NB4 (cell line): ENCODE results near the gene MLLT3.

ENCODE experiments used
- MYC ChIP-seq: IDR thresholded peaks from 2 replicates; pipeline ENCODE4 v1.6.1; 2011; ENCODE audit warnings: low read depth, low read length
- POLR2A ChIP-seq: IDR thresholded peaks from 2 replicates; pipeline ENCODE4 v1.6.1; 2011; ENCODE audit warnings: mild to moderate bottlenecking; ENCODE audit not compliant: insufficient read length; ENCODE audit errors: extremely low read depth
- TF ChIP-seq, protein P1 (sequence below): IDR thresholded peaks from one replicate; pipeline ENCODE4 v1.5.1; 2012; ENCODE audit warnings: low read depth, low read length
- TF ChIP-seq, protein P2 (sequence below): IDR thresholded peaks from 2 replicates; pipeline ENCODE4 v1.6.1; 2011; ENCODE audit warnings: low read depth, low read length

DNA sequence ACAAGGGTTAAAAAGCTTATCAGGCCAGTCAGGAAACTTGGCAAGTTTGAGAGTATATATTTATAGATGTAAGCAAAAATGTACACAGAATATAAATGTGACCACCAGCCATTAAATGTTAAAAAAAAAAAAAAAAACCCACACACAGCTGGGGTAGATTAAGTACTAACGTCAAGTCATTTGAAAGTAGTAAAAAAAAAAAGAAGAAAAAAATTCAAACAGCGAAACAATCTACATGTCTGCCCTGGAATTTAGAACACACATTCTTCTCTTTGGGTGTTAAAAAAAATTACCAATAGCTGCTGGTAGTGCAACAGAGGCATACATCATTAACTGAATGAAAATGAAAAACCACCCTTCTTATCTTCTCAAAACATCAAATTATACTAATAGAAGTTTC, 269.7 kb downstream of the MLLT3 start:
- TF ChIP-seq, protein P1, sequence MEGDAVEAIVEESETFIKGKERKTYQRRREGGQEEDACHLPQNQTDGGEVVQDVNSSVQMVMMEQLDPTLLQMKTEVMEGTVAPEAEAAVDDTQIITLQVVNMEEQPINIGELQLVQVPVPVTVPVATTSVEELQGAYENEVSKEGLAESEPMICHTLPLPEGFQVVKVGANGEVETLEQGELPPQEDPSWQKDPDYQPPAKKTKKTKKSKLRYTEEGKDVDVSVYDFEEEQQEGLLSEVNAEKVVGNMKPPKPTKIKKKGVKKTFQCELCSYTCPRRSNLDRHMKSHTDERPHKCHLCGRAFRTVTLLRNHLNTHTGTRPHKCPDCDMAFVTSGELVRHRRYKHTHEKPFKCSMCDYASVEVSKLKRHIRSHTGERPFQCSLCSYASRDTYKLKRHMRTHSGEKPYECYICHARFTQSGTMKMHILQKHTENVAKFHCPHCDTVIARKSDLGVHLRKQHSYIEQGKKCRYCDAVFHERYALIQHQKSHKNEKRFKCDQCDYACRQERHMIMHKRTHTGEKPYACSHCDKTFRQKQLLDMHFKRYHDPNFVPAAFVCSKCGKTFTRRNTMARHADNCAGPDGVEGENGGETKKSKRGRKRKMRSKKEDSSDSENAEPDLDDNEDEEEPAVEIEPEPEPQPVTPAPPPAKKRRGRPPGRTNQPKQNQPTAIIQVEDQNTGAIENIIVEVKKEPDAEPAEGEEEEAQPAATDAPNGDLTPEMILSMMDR: no peak
- TF ChIP-seq, protein P2, sequence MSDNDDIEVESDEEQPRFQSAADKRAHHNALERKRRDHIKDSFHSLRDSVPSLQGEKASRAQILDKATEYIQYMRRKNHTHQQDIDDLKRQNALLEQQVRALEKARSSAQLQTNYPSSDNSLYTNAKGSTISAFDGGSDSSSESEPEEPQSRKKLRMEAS: no peak
- TF ChIP-seq POLR2A (no peak), MYC (no peak)
